NCI-H2081 treated with DMSO at 0.1 percent for 48 hours (cell line): Measurements from ENCODE around the gene SYNGAP1.

Experiments used
- DNase-seq: peaks from one replicate; lab custom pipeline; 2025; lab: John Stamatoyannopoulos, UW

Gene SYNGAP1

GRCh38 chr6:33438978-33439594, 19.2 kb downstream of the SYNGAP1 start:
- no peak for DNase-seq

- DNase-seq = no peak
Measured at GRCh38 chr6:33439956-33440648, 20.2 kb downstream of the SYNGAP1 start.

GRCh38 chr6:33440649-33441309, 20.9 kb downstream of the SYNGAP1 start:
- no peak for DNase-seq

- no peak for DNase-seq
Measured at GRCh38 chr6:33441457-33441856, 21.6 kb downstream of the SYNGAP1 start.

GRCh38 chr6:33442283-33442682, 22.4 kb downstream of the SYNGAP1 start:
- no peak for DNase-seq

- no peak for DNase-seq
Measured at GRCh38 chr6:33443025-33443424, 23.2 kb downstream of the SYNGAP1 start.

GRCh38 chr6:33443619-33444504, 24.0 kb downstream of the SYNGAP1 start:
- DNase-seq = no peak

- no peak for DNase-seq
Measured at GRCh38 chr6:33445119-33445603, 25.3 kb downstream of the SYNGAP1 start.

- DNase-seq = no peak
Measured at GRCh38 chr6:33446356-33446755, 26.5 kb downstream of the SYNGAP1 start.

GRCh38 chr6:33450434-33450833, 30.6 kb downstream of the SYNGAP1 start:
- DNase-seq = no peak

GRCh38 chr6:33451606-33452005, 31.7 kb downstream of the SYNGAP1 start:
- no peak for DNase-seq

GRCh38 chr6:33452496-33452895, 32.6 kb downstream of the SYNGAP1 start:
- no peak for DNase-seq

- no peak for DNase-seq
Measured at GRCh38 chr6:33453393-33454008, 33.6 kb downstream of the SYNGAP1 start.

- DNase-seq = peak; percentile 80
Measured at GRCh38 chr6:33454009-33454946, 34.4 kb downstream of the SYNGAP1 start, which contains the start of gene ZBTB9. Gene ZBTB9 (plus strand): TSS chr6:33454576. CDS start chr6:33455101, 525 bp downstream.

GRCh38 chr6:33455051-33455450, 35.2 kb downstream of the SYNGAP1 start:
- DNase-seq = no peak

- DNase-seq = no peak
Measured at GRCh38 chr6:33456156-33456555, 36.3 kb downstream of the SYNGAP1 start.

- DNase-seq = no peak
Measured at GRCh38 chr6:33458676-33459075, 38.8 kb downstream of the SYNGAP1 start.

GRCh38 chr6:33459226-33459625, 39.4 kb downstream of the SYNGAP1 start:
- no peak for DNase-seq

GRCh38 chr6:33466075-33466735, 46.3 kb downstream of the SYNGAP1 start:
- no peak for DNase-seq

GRCh38 chr6:33467091-33467490, 47.2 kb downstream of the SYNGAP1 start:
- DNase-seq = no peak
